Astrocyte (in vitro differentiated cells and primary cell): ENCODE data around the gene BPTF. TPM values are rescaled to one million over a fixed set of nuclear protein-coding genes. Genes with fewer than 3 reads are reported as not detected.
"Not testable (repeated sequence)": the region's sequence is repeated elsewhere in the genome, so short reads cannot be mapped to it uniquely, and the experiment has no call there.

Source experiments
- DNase-seq: peaks from one replicate; pipeline ENCODE4 v3.0.0-alpha.2; 2010; ENCODE audit warnings: low read depth
- FAIRE-seq: peaks from 2 replicates; lab custom pipeline; 2011; peaks lifted over from hg19 to GRCh38; lab: Jason Lieb, UNC
- H2AFZ ChIP-seq: 2 replicates; pipeline ENCODE4 v1.6.0; 2012; ENCODE audit warnings: low read depth, low read length, inconsistent platforms
- H3K27ac ChIP-seq: 2 replicates; pipeline ENCODE4 v1.5.1; 2011; ENCODE audit warnings: low read depth, low read length, inconsistent platforms
- H3K27me3 ChIP-seq: 2 replicates; pipeline ENCODE4 v1.6.0; 2011; ENCODE audit warnings: low read length, inconsistent platforms; ENCODE audit not compliant: insufficient read depth
- H3K36me3 ChIP-seq: 2 replicates; pipeline ENCODE4 v1.5.1; 2011; ENCODE audit warnings: low read length, inconsistent platforms; ENCODE audit not compliant: insufficient read depth
- H3K4me1 ChIP-seq: 2 replicates; pipeline ENCODE4 v1.5.1; 2011; ENCODE audit warnings: low read length, inconsistent platforms; ENCODE audit not compliant: insufficient read depth
- H3K4me2 ChIP-seq: 2 replicates; pipeline ENCODE4 v1.6.0; 2012; ENCODE audit warnings: low read length, inconsistent platforms
- H3K4me3 ChIP-seq: 2 replicates; pipeline ENCODE4 v1.5.1; 2011; ENCODE audit warnings: low read depth, mild to moderate bottlenecking, low read length, inconsistent platforms; ENCODE audit not compliant: insufficient read depth
- H3K79me2 ChIP-seq: 2 replicates; pipeline ENCODE4 v1.6.0; 2012; ENCODE audit warnings: mild to moderate bottlenecking, low read length, inconsistent platforms; ENCODE audit not compliant: insufficient read depth
- H3K9ac ChIP-seq: 2 replicates; pipeline ENCODE4 v1.6.0; 2012; ENCODE audit warnings: mild to moderate bottlenecking, low read length, inconsistent platforms
- H3K9me3 ChIP-seq: 2 replicates; pipeline ENCODE4 v1.5.1; 2012; ENCODE audit warnings: low read depth, mild to moderate bottlenecking, low read length, inconsistent platforms; ENCODE audit not compliant: insufficient read depth
- H4K20me1 ChIP-seq: 2 replicates; pipeline ENCODE4 v1.6.0; 2012; ENCODE audit warnings: low read length, inconsistent platforms; ENCODE audit not compliant: insufficient read depth
- H3K27ac Mint-ChIP-seq: one replicate; pipeline ENCODE4 v1.8.0; 2021; ENCODE audit warnings: mild to moderate bottlenecking, mixed read lengths; ENCODE audit not compliant: unreplicated experiment
- H3K27me3 Mint-ChIP-seq: one replicate; pipeline ENCODE4 v1.8.0; 2021; ENCODE audit warnings: low read depth, mixed read lengths; ENCODE audit not compliant: unreplicated experiment
- H3K36me3 Mint-ChIP-seq: one replicate; pipeline ENCODE4 v1.8.0; 2021; ENCODE audit warnings: low read depth, mixed read lengths; ENCODE audit not compliant: unreplicated experiment
- H3K4me1 Mint-ChIP-seq: one replicate; pipeline ENCODE4 v1.8.0; 2021; ENCODE audit warnings: low read depth, mixed read lengths; ENCODE audit not compliant: unreplicated experiment
- H3K4me3 Mint-ChIP-seq: one replicate; pipeline ENCODE4 v1.8.0; 2021; ENCODE audit warnings: mild to moderate bottlenecking, moderate library complexity, mixed read lengths; ENCODE audit not compliant: unreplicated experiment
- H3K9me3 Mint-ChIP-seq: one replicate; pipeline ENCODE4 v1.8.0; 2021; ENCODE audit warnings: mild to moderate bottlenecking, mixed read lengths; ENCODE audit not compliant: unreplicated experiment
- CTCF ChIP-seq: IDR thresholded peaks from 2 replicates; pipeline ENCODE4 v1.5.1; 2011; ENCODE audit warnings: low read depth, mild to moderate bottlenecking, inconsistent platforms, low read length, moderate library complexity; ENCODE audit not compliant: insufficient read depth
- EZH2 ChIP-seq: IDR thresholded peaks from 2 replicates; pipeline ENCODE4 v1.6.1; 2012; ENCODE audit warnings: mild to moderate bottlenecking, low read length, inconsistent platforms; ENCODE audit not compliant: insufficient read depth
- total RNA-seq: library from RNA; stranded (reverse); gene quantifications from 2 replicates; pipeline ENCODE4 v1.2.1, GENCODE V29; 2021

Gene BPTF
- total RNA-seq, 1 donor from 2014 or later, result 72.7 TPM

GRCh38 chr17:67842648-67843047, 17.3 kb downstream of the BPTF start:
- no peak overlapping the region for H3K4me2 ChIP-seq
- Mint-ChIP-seq H3K27ac (no peak overlapping the region), H3K9me3 (no peaks in the 10 kb centered on the region), H3K4me1 (peaks cover 5% of the 10 kb centered on the region), H3K27me3 (no peaks in the 10 kb centered on the region), H3K4me3 (no peak overlapping the region), H3K36me3 (no peaks in the 10 kb centered on the region)
- H3K27me3 ChIP-seq, result no peaks in the 10 kb centered on the region
- H3K79me2 ChIP-seq, result peaks cover 94% of the 10 kb centered on the region
- no peaks in the 10 kb centered on the region for H3K9me3 ChIP-seq
- DNase-seq, result no peak
- H3K27ac ChIP-seq, result no peak overlapping the region
- H3K9ac ChIP-seq, result no peak overlapping the region
- no peak for FAIRE-seq
- H3K36me3 ChIP-seq, result no peaks in the 10 kb centered on the region
- H3K4me3 ChIP-seq, result no peak overlapping the region
- H2AFZ ChIP-seq, result no peak overlapping the region
- H4K20me1 ChIP-seq, result peaks cover 73% of the 10 kb centered on the region
- TF ChIP-seq CTCF (no peak), EZH2 (no peak)
- H3K4me1 ChIP-seq, result no peaks in the 10 kb centered on the region

GRCh38 chr17:67845374-67845773, 20.1 kb downstream of the BPTF start:
- H3K27ac ChIP-seq, result no peak overlapping the region
- no peak overlapping the region for H3K4me2 ChIP-seq
- no peak overlapping the region for H3K9ac ChIP-seq
- H3K27me3 Mint-ChIP-seq, result no peaks in the 10 kb centered on the region
- H3K27ac Mint-ChIP-seq, result no peak overlapping the region
- H3K9me3 Mint-ChIP-seq, result peaks cover 3% of the 10 kb centered on the region
- peaks cover 71% of the 10 kb centered on the region for H4K20me1 ChIP-seq
- H2AFZ ChIP-seq, result no peak overlapping the region
- H3K36me3 Mint-ChIP-seq, result peaks cover 4% of the 10 kb centered on the region
- FAIRE-seq, result no peak
- no peak overlapping the region for H3K4me3 ChIP-seq
- H3K36me3 ChIP-seq, result no peaks in the 10 kb centered on the region
- no peak for DNase-seq
- H3K9me3 ChIP-seq, result no peaks in the 10 kb centered on the region
- H3K4me3 Mint-ChIP-seq, result no peak overlapping the region
- H3K27me3 ChIP-seq, result no peaks in the 10 kb centered on the region
- peaks cover 94% of the 10 kb centered on the region for H3K79me2 ChIP-seq
- peaks cover 5% of the 10 kb centered on the region for H3K4me1 Mint-ChIP-seq
- TF ChIP-seq CTCF (no peak), EZH2 (no peak)
- no peaks in the 10 kb centered on the region for H3K4me1 ChIP-seq

GRCh38 chr17:67848189-67848588, 22.9 kb downstream of the BPTF start:
- H3K9me3 ChIP-seq, H3K27me3 Mint-ChIP-seq, H3K9ac ChIP-seq, H3K4me3 ChIP-seq, H3K4me3 Mint-ChIP-seq, H3K4me2 ChIP-seq, DNase-seq, H3K36me3 ChIP-seq, H2AFZ ChIP-seq, H3K9me3 Mint-ChIP-seq, H3K4me1 Mint-ChIP-seq, H3K27me3 ChIP-seq, FAIRE-seq, H3K36me3 Mint-ChIP-seq, H3K4me1 ChIP-seq, H3K27ac Mint-ChIP-seq, H3K27ac ChIP-seq: not testable (repeated sequence)
- Histone ChIP-seq H4K20me1 (peaks cover 80% of the 10 kb centered on the region), H3K79me2 (peaks cover 95% of the 10 kb centered on the region)

GRCh38 chr17:67848846-67849245, 23.5 kb downstream of the BPTF start:
- Histone ChIP-seq H4K20me1 (peaks cover 80% of the 10 kb centered on the region), H3K79me2 (peaks cover 95% of the 10 kb centered on the region)
- H3K27ac ChIP-seq, H3K27me3 ChIP-seq, H3K4me2 ChIP-seq, DNase-seq, H3K4me3 ChIP-seq, H3K4me1 Mint-ChIP-seq, H3K9me3 ChIP-seq, H3K27ac Mint-ChIP-seq, H3K36me3 ChIP-seq, H2AFZ ChIP-seq, H3K27me3 Mint-ChIP-seq, H3K4me3 Mint-ChIP-seq, H3K4me1 ChIP-seq, FAIRE-seq, H3K9ac ChIP-seq, H3K36me3 Mint-ChIP-seq, H3K9me3 Mint-ChIP-seq: not testable (repeated sequence)
